ENCODE measurements around the gene PTRHD1.

The PTRHD1 gene

DNA sequence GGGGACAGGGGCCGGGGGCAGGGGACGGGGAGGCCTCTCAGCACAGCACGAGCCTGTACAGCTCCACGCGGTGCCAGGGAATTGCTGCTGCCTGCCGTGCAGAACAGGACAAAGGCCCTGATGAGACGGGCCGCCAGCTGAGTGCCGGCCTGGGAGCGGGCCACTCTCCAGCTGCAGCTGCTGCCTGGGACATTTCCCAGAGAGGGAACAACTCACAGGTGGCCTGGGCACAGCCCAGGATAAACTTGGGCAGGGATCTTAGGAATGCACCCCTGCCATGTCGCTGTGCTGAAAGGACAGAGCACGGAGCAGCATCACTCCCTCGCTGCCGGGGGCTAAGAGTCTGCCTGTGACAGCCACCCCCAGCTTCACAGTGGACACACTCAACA is 38.9 kb upstream of the PTRHD1 start:
- no peak overlapping the region for H3K27ac ChIP-seq (ENCODE audit: low read length)
- H3F3A ChIP-seq (ENCODE audit: insufficient read depth, low read length): no peaks in the 10 kb centered on the region; the same call in 1 of the 2 replicates
- no peaks in the 10 kb centered on the region for H3K27me3 ChIP-seq (replicated peaks; ENCODE audit: insufficient read depth, low read length)
- no peak overlapping the region for H3K4me2 ChIP-seq (ENCODE audit: low read depth, low read length)
- TF ChIP-seq EZH2 (optimal IDR thresholded peaks at IDR 0.05; ENCODE audit: low read depth, low read length): no peak
- TF ChIP-seq EZH2phosphoT487 (IDR thresholded peaks at IDR 0.05; ENCODE audit: low read length): no peak
- TF ChIP-seq, protein P1, sequence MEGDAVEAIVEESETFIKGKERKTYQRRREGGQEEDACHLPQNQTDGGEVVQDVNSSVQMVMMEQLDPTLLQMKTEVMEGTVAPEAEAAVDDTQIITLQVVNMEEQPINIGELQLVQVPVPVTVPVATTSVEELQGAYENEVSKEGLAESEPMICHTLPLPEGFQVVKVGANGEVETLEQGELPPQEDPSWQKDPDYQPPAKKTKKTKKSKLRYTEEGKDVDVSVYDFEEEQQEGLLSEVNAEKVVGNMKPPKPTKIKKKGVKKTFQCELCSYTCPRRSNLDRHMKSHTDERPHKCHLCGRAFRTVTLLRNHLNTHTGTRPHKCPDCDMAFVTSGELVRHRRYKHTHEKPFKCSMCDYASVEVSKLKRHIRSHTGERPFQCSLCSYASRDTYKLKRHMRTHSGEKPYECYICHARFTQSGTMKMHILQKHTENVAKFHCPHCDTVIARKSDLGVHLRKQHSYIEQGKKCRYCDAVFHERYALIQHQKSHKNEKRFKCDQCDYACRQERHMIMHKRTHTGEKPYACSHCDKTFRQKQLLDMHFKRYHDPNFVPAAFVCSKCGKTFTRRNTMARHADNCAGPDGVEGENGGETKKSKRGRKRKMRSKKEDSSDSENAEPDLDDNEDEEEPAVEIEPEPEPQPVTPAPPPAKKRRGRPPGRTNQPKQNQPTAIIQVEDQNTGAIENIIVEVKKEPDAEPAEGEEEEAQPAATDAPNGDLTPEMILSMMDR (IDR thresholded peaks at IDR 0.05; ENCODE audit: low read length): no peak
- H2AFZ ChIP-seq (ENCODE audit: low read length): no peak overlapping the region
- no peak overlapping the region for H3K9ac ChIP-seq (ENCODE audit: low read length)
- no peaks in the 10 kb centered on the region for H4K20me1 ChIP-seq (ENCODE audit: insufficient read depth, low read length)
- DNase-seq: no peak
- H3K9me2 ChIP-seq (replicated peaks; ENCODE audit: insufficient read depth, low read length): no peaks in the 10 kb centered on the region
- H3K4me1 ChIP-seq (ENCODE audit: low read length): no peaks in the 10 kb centered on the region
- H3K36me3 ChIP-seq (replicated peaks; ENCODE audit: insufficient read depth, low read length): 0 out of 2 replicates have a peak, but pooled peaks cover 3% of the 10 kb centered on the region
- H3K4me3 ChIP-seq (ENCODE audit: low read length): no peak overlapping the region
- H3K79me2 ChIP-seq (ENCODE audit: low read length): no peaks in the 10 kb centered on the region
- H3K9me3 ChIP-seq (replicated peaks; ENCODE audit: insufficient read depth, low read length): no peaks in the 10 kb centered on the region

DNA sequence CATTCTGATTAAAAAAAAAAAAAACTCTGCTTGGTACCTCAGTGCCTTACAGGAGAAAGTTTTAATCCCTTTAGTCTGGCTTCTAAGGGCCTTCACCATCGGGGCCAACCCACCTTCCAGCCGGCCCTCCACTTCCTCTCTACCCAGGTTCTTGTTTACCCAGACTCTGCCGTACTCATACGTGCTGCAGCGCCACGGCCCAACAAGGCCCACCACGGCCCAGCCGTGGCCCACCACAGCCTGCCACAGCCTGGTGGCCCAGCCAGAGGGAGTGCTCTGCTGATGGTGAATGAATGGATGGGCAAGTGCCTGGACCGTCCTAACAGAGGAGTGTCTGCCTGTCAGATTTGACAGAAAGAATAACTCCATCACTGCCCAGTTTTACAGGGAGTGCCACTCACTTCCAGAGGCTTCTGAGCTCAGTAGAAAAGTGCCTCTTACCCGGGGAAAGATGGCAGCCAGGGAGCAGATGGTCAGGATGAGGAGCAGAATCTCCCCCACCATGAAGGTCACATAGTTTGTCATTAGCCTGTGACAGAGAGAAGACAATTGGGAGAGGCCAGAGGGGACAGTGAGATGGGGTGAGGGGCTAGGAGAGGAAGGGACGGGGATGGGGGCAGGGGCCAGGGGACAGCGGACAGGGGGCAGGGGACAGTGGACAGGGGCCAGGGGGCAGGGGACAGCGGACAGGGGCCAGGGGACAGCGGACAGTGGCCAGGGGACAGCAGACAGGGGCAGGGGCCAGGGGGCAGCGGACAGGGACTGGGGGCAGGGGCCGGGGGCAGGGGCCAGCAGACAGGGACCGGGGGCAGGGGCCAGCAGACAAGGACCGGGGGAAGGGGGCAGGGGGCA is 38.3 kb upstream of the PTRHD1 start:
- Histone ChIP-seq H3K4me1 (ENCODE audit: low read length) (no peaks in the 10 kb centered on the region), H3K27ac (ENCODE audit: low read length) (no peak overlapping the region), H3K4me2 (ENCODE audit: low read depth, low read length) (no peak overlapping the region), H3K79me2 (ENCODE audit: low read length) (no peaks in the 10 kb centered on the region), H3K9me3 (replicated peaks; ENCODE audit: insufficient read depth, low read length) (no peaks in the 10 kb centered on the region), H3K36me3 (replicated peaks; ENCODE audit: insufficient read depth, low read length) (0 out of 2 replicates have a peak, but pooled peaks cover 3% of the 10 kb centered on the region), H3K27me3 (replicated peaks; ENCODE audit: insufficient read depth, low read length) (no peaks in the 10 kb centered on the region), H2AFZ (ENCODE audit: low read length) (no peak overlapping the region), H3K9ac (ENCODE audit: low read length) (no peak overlapping the region), H3K4me3 (ENCODE audit: low read length) (no peak overlapping the region), H3F3A (ENCODE audit: insufficient read depth, low read length) (no peaks in the 10 kb centered on the region; the same call in 1 of the 2 replicates), H4K20me1 (ENCODE audit: insufficient read depth, low read length) (no peaks in the 10 kb centered on the region), H3K9me2 (replicated peaks; ENCODE audit: insufficient read depth, low read length) (no peaks in the 10 kb centered on the region)
- no peak for TF ChIP-seq EZH2 (optimal IDR thresholded peaks at IDR 0.05; ENCODE audit: low read depth, low read length)
- TF ChIP-seq, protein P1 (IDR thresholded peaks at IDR 0.05; ENCODE audit: low read length): no peak
- TF ChIP-seq EZH2phosphoT487 (IDR thresholded peaks at IDR 0.05; ENCODE audit: low read length): no peak
- DNase-seq: no peak

- Histone ChIP-seq H2AFZ (ENCODE audit: low read length) (no peak overlapping the region), H3K4me2 (ENCODE audit: low read depth, low read length) (no peak overlapping the region), H3K79me2 (ENCODE audit: low read length) (no peaks in the 10 kb centered on the region), H4K20me1 (ENCODE audit: insufficient read depth, low read length) (no peaks in the 10 kb centered on the region), H3K9ac (ENCODE audit: low read length) (no peak overlapping the region), H3K36me3 (replicated peaks; ENCODE audit: insufficient read depth, low read length) (0 out of 2 replicates have a peak, but pooled peaks cover 3% of the 10 kb centered on the region), H3F3A (ENCODE audit: insufficient read depth, low read length) (no peaks in the 10 kb centered on the region; the same call in 1 of the 2 replicates), H3K9me3 (replicated peaks; ENCODE audit: insufficient read depth, low read length) (no peaks in the 10 kb centered on the region), H3K4me3 (ENCODE audit: low read length) (no peak overlapping the region), H3K27me3 (replicated peaks; ENCODE audit: insufficient read depth, low read length) (no peaks in the 10 kb centered on the region), H3K4me1 (ENCODE audit: low read length) (no peaks in the 10 kb centered on the region), H3K9me2 (replicated peaks; ENCODE audit: insufficient read depth, low read length) (no peaks in the 10 kb centered on the region), H3K27ac (ENCODE audit: low read length) (no peak overlapping the region)
- no peak for TF ChIP-seq EZH2 (optimal IDR thresholded peaks at IDR 0.05; ENCODE audit: low read depth, low read length)
- TF ChIP-seq EZH2phosphoT487 (IDR thresholded peaks at IDR 0.05; ENCODE audit: low read length): no peak
- TF ChIP-seq, protein P1 (IDR thresholded peaks at IDR 0.05; ENCODE audit: low read length): no peak
- no peak for DNase-seq
Measured at GRCh38 chr2:24830786-24831185, 37.6 kb upstream of the PTRHD1 start.
